ENCODE results near the gene BEX1. TPM values are rescaled to one million over a fixed set of nuclear protein-coding genes. Genes with fewer than 3 reads are reported as not detected.

BEX1 gene
- polyA plus RNA-seq, 1 donor (not counting 4 experiments of a cell fraction or from before 2014, with no cell fraction given) = 6.4 TPM

- no peaks in the 10 kb centered on the region for H3K9me1 ChIP-seq (ENCODE audit: control insufficient read depth, extremely low read depth, insufficient read depth, low read length)
- dilution Hi-C loops (cut with MboI; ENCODE audit: extremely low pct_ligation_motif_present, low sequenced_read_pairs) = no loop called here
- H3K27ac ChIP-seq (ENCODE audit: control insufficient read depth, insufficient read depth, low read length) = no peak overlapping the region
- H2AFZ ChIP-seq (ENCODE audit: control insufficient read depth, low read length) = no peak overlapping the region
- H3K36me3 ChIP-seq (ENCODE audit: control insufficient read depth in 2 of 2, extremely low read depth in 1 of 2, insufficient read depth in 2 of 2, low read length in 2 of 2) = no peaks in the 10 kb centered on the region
- no peaks in the 10 kb centered on the region for H4K20me1 ChIP-seq (ENCODE audit: control insufficient read depth, extremely low read depth, insufficient read depth, low read length)
- no peak for FAIRE-seq
- no peaks in the 10 kb centered on the region for H3K4me1 ChIP-seq (ENCODE audit: control insufficient read depth, extremely low read depth, insufficient read depth, low read length)
- DNase-seq (ENCODE audit: low read depth, low spot score) = no peak
- H3K9ac ChIP-seq (ENCODE audit: control insufficient read depth, extremely low read depth, insufficient read depth, low read length) = no peak overlapping the region
- no peak overlapping the region for H3K4me3 ChIP-seq (ENCODE audit: control insufficient read depth in 2 of 3, extremely low read depth in 1 of 3, insufficient read depth in 2 of 3, low read depth in 1 of 3, low read length in 3 of 3)
- no peak overlapping the region for H3K4me2 ChIP-seq (ENCODE audit: control insufficient read depth, extremely low read depth, insufficient read depth, low read depth, low read length)
- TF ChIP-seq EZH2 (IDR thresholded peaks at IDR 0.05; ENCODE audit: low read length) = no peak
- TF ChIP-seq CTCF (optimal IDR thresholded peaks at IDR 0.05 in 1 of 3, IDR thresholded peaks at IDR 0.05 in 1 of 3, conservative IDR thresholded peaks at IDR 0.05 in 1 of 3; ENCODE audit: extremely low read depth in 1 of 3, insufficient read depth in 2 of 3, low read length in 3 of 3) = no peak
- no peaks in the 10 kb centered on the region for H3K27me3 ChIP-seq (ENCODE audit: control insufficient read depth, extremely low read depth, insufficient read depth, low read length)
- H3K9me3 ChIP-seq (ENCODE audit: control insufficient read depth, low read depth, low read length) = no peaks in the 10 kb centered on the region
- no peaks in the 10 kb centered on the region for H3K79me2 ChIP-seq (ENCODE audit: control insufficient read depth, insufficient read depth, low read length)
These were observed 35.7 kb upstream of the BEX1 start for GRCh38 chrX:103099691-103100090.

- TF ChIP-seq EZH2 (IDR thresholded peaks at IDR 0.05; ENCODE audit: low read length) = no peak
- no peak for TF ChIP-seq CTCF (optimal IDR thresholded peaks at IDR 0.05 in 1 of 3, IDR thresholded peaks at IDR 0.05 in 1 of 3, conservative IDR thresholded peaks at IDR 0.05 in 1 of 3; ENCODE audit: extremely low read depth in 1 of 3, insufficient read depth in 2 of 3, low read length in 3 of 3)
- Histone ChIP-seq H3K9ac (ENCODE audit: control insufficient read depth, extremely low read depth, insufficient read depth, low read length) (no peak overlapping the region), H3K9me1 (ENCODE audit: control insufficient read depth, extremely low read depth, insufficient read depth, low read length) (no peaks in the 10 kb centered on the region), H3K36me3 (ENCODE audit: control insufficient read depth in 2 of 2, extremely low read depth in 1 of 2, insufficient read depth in 2 of 2, low read length in 2 of 2) (no peaks in the 10 kb centered on the region), H3K4me3 (ENCODE audit: control insufficient read depth in 2 of 3, extremely low read depth in 1 of 3, insufficient read depth in 2 of 3, low read depth in 1 of 3, low read length in 3 of 3) (no peak overlapping the region), H3K27ac (ENCODE audit: control insufficient read depth, insufficient read depth, low read length) (no peak overlapping the region), H2AFZ (ENCODE audit: control insufficient read depth, low read length) (no peak overlapping the region), H3K27me3 (ENCODE audit: control insufficient read depth, extremely low read depth, insufficient read depth, low read length) (no peaks in the 10 kb centered on the region), H4K20me1 (ENCODE audit: control insufficient read depth, extremely low read depth, insufficient read depth, low read length) (no peaks in the 10 kb centered on the region), H3K79me2 (ENCODE audit: control insufficient read depth, insufficient read depth, low read length) (no peaks in the 10 kb centered on the region), H3K4me2 (ENCODE audit: control insufficient read depth, extremely low read depth, insufficient read depth, low read depth, low read length) (no peak overlapping the region), H3K9me3 (ENCODE audit: control insufficient read depth, low read depth, low read length) (no peaks in the 10 kb centered on the region), H3K4me1 (ENCODE audit: control insufficient read depth, extremely low read depth, insufficient read depth, low read length) (no peaks in the 10 kb centered on the region)
- no peak for DNase-seq (ENCODE audit: low read depth, low spot score)
- no peak for FAIRE-seq
- dilution Hi-C loops (cut with MboI; ENCODE audit: extremely low pct_ligation_motif_present, low sequenced_read_pairs) = no loop called here
These were observed 34.5 kb upstream of the BEX1 start for GRCh38 chrX:103098488-103098887.

Measured in keratinocyte (primary cell).